H1 (cell line): ENCODE results near the gene UBE2E2. TPM values are rescaled to one million over a fixed set of nuclear protein-coding genes. Genes with fewer than 3 reads are reported as not detected.

ENCODE experiments used
- CTCF ChIA-PET: fragments of 300-600 bp; sonication (Branson Sonifier 250); formaldehyde crosslinking; loops from one replicate; lab custom pipeline; 2021; ENCODE audit not compliant: partially characterized antibody; lab: Charles Lee
- POLR2A ChIA-PET: fragments of 300-600 bp; sonication (Branson Sonifier 250); formaldehyde crosslinking; loops from one replicate; lab custom pipeline; 2021; ENCODE audit warnings: inconsistent platforms; ENCODE audit not compliant: partially characterized antibody; lab: Charles Lee
- DNase-seq, 2 experiments: peaks; one replicate each; pipeline versions ENCODE4 v3.0.0 to v3.0.0-alpha.2; 2010 to 2022; ENCODE audit warnings: low spot score in 2 of 2, low read depth in 1 of 2, mixed read lengths in 1 of 2
- FAIRE-seq: peaks from 2 replicates; lab custom pipeline; 2011; peaks lifted over from hg19 to GRCh38; lab: Jason Lieb, UNC
- H2AFZ ChIP-seq: 2 replicates; pipeline ENCODE4 v1.8.1; 2012; ENCODE audit warnings: low read length, inconsistent platforms
- H2AK5ac ChIP-seq: 2 replicates; pipeline ENCODE4 v1.6.1; 2013; ENCODE audit warnings: low read depth, low read length
- H2BK120ac ChIP-seq: replicated peaks from 2 replicates; pipeline ENCODE3; 2013; ENCODE audit warnings: low read depth, low read length, inconsistent platforms
- H2BK12ac ChIP-seq: 2 replicates; pipeline ENCODE4 v1.6.1; 2013; ENCODE audit warnings: low read depth, low read length
- H2BK15ac ChIP-seq: 2 replicates; pipeline ENCODE4 v1.6.1; 2013; ENCODE audit warnings: low read length
- H2BK20ac ChIP-seq: 2 replicates; pipeline ENCODE4 v1.6.1; 2013; ENCODE audit warnings: low read length
- H2BK5ac ChIP-seq: 2 replicates; pipeline ENCODE4 v1.6.1; 2013; ENCODE audit warnings: low read depth, low read length
- H3K14ac ChIP-seq: 2 replicates; pipeline ENCODE4 v1.6.1; 2013; ENCODE audit warnings: inconsistent platforms; ENCODE audit not compliant: insufficient read length
- H3K18ac ChIP-seq: 2 replicates; pipeline ENCODE4 v1.6.1; 2013; ENCODE audit warnings: low read length; ENCODE audit errors: extremely low read depth
- H3K23ac ChIP-seq: 2 replicates; pipeline ENCODE4 v1.6.1; 2013; ENCODE audit warnings: inconsistent platforms; ENCODE audit not compliant: insufficient read length
- H3K23me2 ChIP-seq: 2 replicates; pipeline ENCODE4 v1.6.1; 2013; ENCODE audit warnings: low read depth, low read length
- H3K27ac ChIP-seq: 2 replicates; pipeline ENCODE4 v1.6.1; 2011; ENCODE audit warnings: low read depth, low read length, inconsistent platforms
- H3K27me3 ChIP-seq, 4 experiments: replicated peaks in 1 of 4; 1 replicate in 1 of 4; 2 replicates in 3 of 4; pipeline versions ENCODE4 v1.6.1 to v1.8.1; 2011 to 2013; ENCODE audit warnings: low read length in 3 of 4, mild to moderate bottlenecking in 3 of 4, inconsistent platforms in 2 of 4, mixed read lengths in 2 of 4, moderate library complexity in 1 of 4; ENCODE audit not compliant: control insufficient read depth in 3 of 4, insufficient read depth in 3 of 4; ENCODE audit errors: extremely low read depth in 1 of 4
- H3K36me3 ChIP-seq, 4 experiments: 2 replicates each; pipeline versions ENCODE4 v1.6.1 to v1.8.1; 2011 to 2013; ENCODE audit warnings: mild to moderate bottlenecking in 4 of 4, low read length in 3 of 4, moderate library complexity in 2 of 4, control low read depth in 1 of 4, inconsistent platforms in 1 of 4; ENCODE audit not compliant: insufficient read depth in 4 of 4, control insufficient read depth in 2 of 4
- H3K4ac ChIP-seq: replicated peaks from 2 replicates; pipeline ENCODE3; 2013; ENCODE audit warnings: low read length, low read depth, mixed read lengths, inconsistent platforms; ENCODE audit not compliant: insufficient read length
- H3K4me1 ChIP-seq, 4 experiments: replicated peaks in 1 of 4; 1 replicate in 1 of 4; 2 replicates in 3 of 4; pipeline versions ENCODE4 v1.6.1 to v1.8.1; 2011 to 2013; ENCODE audit warnings: low read length in 3 of 4, inconsistent platforms in 2 of 4, mixed read lengths in 1 of 4; ENCODE audit not compliant: insufficient read depth in 4 of 4, control insufficient read depth in 3 of 4
- H3K4me2 ChIP-seq, 2 experiments: 2 replicates each; pipeline versions ENCODE4 v1.6.1 to v1.8.1; 2011 to 2013; ENCODE audit warnings: low read depth in 2 of 2, low read length in 2 of 2, control low read depth in 1 of 2, inconsistent platforms in 1 of 2, mild to moderate bottlenecking in 1 of 2; ENCODE audit not compliant: insufficient read depth in 1 of 2
- H3K4me3 ChIP-seq, 4 experiments: fragments of 200-600, 300-600 bp in 1 of 4; sonication (generic), shearing (Covaris generic), sonication (Bioruptor Twin) in 1 of 4; 2 replicates each; pipeline versions ENCODE4 v1.5.1 to v1.8.1; 2011 to 2016; ENCODE audit warnings: low read length in 4 of 4, low read depth in 3 of 4, control low read depth in 2 of 4, inconsistent platforms in 2 of 4, mild to moderate bottlenecking in 2 of 4, mixed read lengths in 1 of 4, moderate library complexity in 1 of 4; ENCODE audit not compliant: insufficient read depth in 2 of 4; ENCODE audit errors: extremely low read depth in 1 of 4
- H3K56ac ChIP-seq: replicated peaks from 2 replicates; pipeline ENCODE3; 2013; ENCODE audit warnings: low read depth, mild to moderate bottlenecking, mixed read lengths, low read length, inconsistent platforms; ENCODE audit not compliant: insufficient read length
- H3K79me1 ChIP-seq: 2 replicates; pipeline ENCODE4 v1.6.1; 2013; ENCODE audit warnings: low read depth, low read length, control low read depth
- H3K79me2 ChIP-seq, 2 experiments: 2 replicates each; pipeline versions ENCODE4 v1.6.1 to v1.8.1; 2012 to 2013; ENCODE audit warnings: low read length in 2 of 2, mild to moderate bottlenecking in 2 of 2, inconsistent platforms in 1 of 2; ENCODE audit not compliant: insufficient read depth in 2 of 2, control insufficient read depth in 1 of 2
- H3K9ac ChIP-seq, 4 experiments: replicated peaks in 1 of 4; 1 replicate in 1 of 4; 2 replicates in 3 of 4; pipeline versions ENCODE4 v1.6.1 to v1.8.1; 2011 to 2013; ENCODE audit warnings: low read depth in 3 of 4, low read length in 3 of 4, control low read depth in 2 of 4, mild to moderate bottlenecking in 2 of 4, moderate library complexity in 2 of 4, inconsistent platforms in 1 of 4; ENCODE audit errors: extremely low read depth in 1 of 4
- H3K9me3 ChIP-seq, 2 experiments: 2 replicates each; pipeline versions ENCODE4 v1.6.1 to v1.8.1; 2012 to 2013; ENCODE audit warnings: mild to moderate bottlenecking in 2 of 2, moderate library complexity in 2 of 2, control low read depth in 1 of 2, inconsistent platforms in 1 of 2, low read depth in 1 of 2, low read length in 1 of 2, mixed read lengths in 1 of 2; ENCODE audit not compliant: insufficient read depth in 2 of 2
- H4K20me1 ChIP-seq, 2 experiments: replicated peaks in 1 of 2; 2 replicates each; pipeline versions ENCODE3 to v1.8.1; 2011 to 2013; ENCODE audit warnings: inconsistent platforms in 2 of 2, low read length in 2 of 2, mild to moderate bottlenecking in 1 of 2; ENCODE audit not compliant: insufficient read depth in 2 of 2, control insufficient read depth in 1 of 2
- H4K5ac ChIP-seq: 2 replicates; pipeline ENCODE4 v1.6.1; 2013; ENCODE audit warnings: low read length, low read depth, mixed read lengths, inconsistent platforms; ENCODE audit not compliant: insufficient read length
- H4K8ac ChIP-seq: 2 replicates; pipeline ENCODE4 v1.8.0; 2013; ENCODE audit warnings: mild to moderate bottlenecking, moderate library complexity, low read length, inconsistent platforms; ENCODE audit not compliant: insufficient read depth; ENCODE audit errors: extremely low read depth
- H4K91ac ChIP-seq: replicated peaks from 2 replicates; pipeline ENCODE3; 2013; ENCODE audit warnings: low read length, mixed read lengths, inconsistent platforms; ENCODE audit not compliant: insufficient read length
- CREB1 ChIP-seq: IDR thresholded peaks from 2 replicates; pipeline ENCODE4 v1.6.1; 2012; ENCODE audit warnings: inconsistent platforms
- E2F6 ChIP-seq: IDR thresholded peaks from 2 replicates; pipeline ENCODE4 v1.6.1; 2012; ENCODE audit warnings: inconsistent platforms
- EGR1 ChIP-seq: IDR thresholded peaks from 2 replicates; pipeline ENCODE4 v1.6.1; 2011; ENCODE audit warnings: low read depth, low read length, borderline replicate concordance
- EP300 ChIP-seq, 2 experiments: IDR thresholded peaks; 1 replicate in 1 of 2; 2 replicates in 1 of 2; pipeline ENCODE4 v1.6.1; 2011 to 2012; ENCODE audit warnings: low read depth in 2 of 2, low read length in 2 of 2, mild to moderate bottlenecking in 2 of 2, borderline replicate concordance in 1 of 2, inconsistent platforms in 1 of 2, moderate library complexity in 1 of 2
- GABPA ChIP-seq: IDR thresholded peaks from 2 replicates; pipeline ENCODE4 v1.6.1; 2011; ENCODE audit warnings: mild to moderate bottlenecking, low read length, moderate library complexity, borderline replicate concordance; ENCODE audit not compliant: insufficient read depth
- KDM1A ChIP-seq: fragments of 200-600, 300-600 bp; sonication (generic); IDR thresholded peaks from 2 replicates; pipeline ENCODE4 v1.7.1; 2016; ENCODE audit warnings: mild to moderate bottlenecking, low read length, borderline replicate concordance
- NRF1 ChIP-seq: IDR thresholded peaks from 2 replicates; pipeline ENCODE4 v1.6.1; 2011; ENCODE audit warnings: mild to moderate bottlenecking, low read depth, low read length, improper control_type of control experiment
- RFX5 ChIP-seq: IDR thresholded peaks from 2 replicates; pipeline ENCODE4 v1.6.1; 2011; ENCODE audit warnings: low read depth, low read length, improper control_type of control experiment, borderline replicate concordance
- RNF2 ChIP-seq: fragments of 200-900, 300-1000 bp; sonication (generic); IDR thresholded peaks from 2 replicates; pipeline ENCODE4 v1.7.1; 2016; ENCODE audit warnings: borderline replicate concordance, low read depth, mild to moderate bottlenecking, antibody characterized with exemption, low read length; ENCODE audit not compliant: poor library complexity, severe bottlenecking; ENCODE audit errors: missing control alignments
- TAF1 ChIP-seq: IDR thresholded peaks from 2 replicates; pipeline ENCODE4 v1.6.1; 2011; ENCODE audit warnings: mild to moderate bottlenecking, low read depth, low read length
- TCF12 ChIP-seq: IDR thresholded peaks from 2 replicates; pipeline ENCODE4 v1.6.1; 2011; ENCODE audit warnings: low read depth, mild to moderate bottlenecking, low read length
- WGBS, 2 experiments: shearing (Covaris generic) in 1 of 2; methylation state at CpG; one replicate each; pipeline versions ENCODE4 v1.1.6 to v1.1.7; 2013 to 2015; ENCODE audit warnings: low lambda C conversion rate in 2 of 2, mixed read lengths in 2 of 2, inconsistent platforms in 1 of 2, low coverage in 1 of 2, missing lambda C conversion rate in 1 of 2; ENCODE audit not compliant: insufficient replicate concordance in 2 of 2, insufficient coverage in 1 of 2, insufficient read length in 1 of 2; ENCODE audit errors: extremely low coverage in 1 of 2, missing lambda C conversion rate in 1 of 2; 5-methylcytosine and 5-hydroxymethylcytosine counted together
- polyA plus RNA-seq, 7 experiments: library from polyadenylated mRNA; depleted of rRNA in 3 of 7; stranded (reverse) in 5 of 7; unstranded in 2 of 7; fragments of >200 nt in 5 of 7; fragments of 200-250 nt in 2 of 7; gene quantifications; 1 replicate in 5 of 7; 2 replicates in 1 of 7; 4 replicates in 1 of 7; pipeline versions ENCODE4 v1.2.1 to v1.2.3, GENCODE V29; 2011 to 2013; ENCODE audit warnings: missing spikeins in 2 of 7, mixed read lengths in 2 of 7
- total RNA-seq: library from RNA; stranded (reverse); fragmentation: NEBNext Ultra II Directional; extraction: Animal tissue kit (Norgen Biotek cat#: 25700); gene quantifications from 2 replicates; pipeline ENCODE4 v1.2.1, GENCODE V29; 2021

The UBE2E2 gene
- total and polyA plus RNA-seq, 2 of the 8 experiments (the other 6 are each of a cell fraction or from before 2014, with no cell fraction given), result 57.6 to 70.6 TPM

- no peaks in the 10 kb centered on the region for H3K36me3 ChIP-seq
- WGBS, 2 experiments, result 78% methylated on average over 1 of the region's 1 CpG; no CpG with 5 or more reads in 1 of the 2 experiments
- H4K20me1 ChIP-seq, result no peaks in the 10 kb centered on the region
- no peak overlapping the region for H2BK120ac ChIP-seq
- H2BK20ac ChIP-seq, result no peak overlapping the region
- H3K23me2 ChIP-seq, result no peaks in the 10 kb centered on the region
- no peak overlapping the region for H2AK5ac ChIP-seq
- H3K79me2 ChIP-seq, result no peaks in the 10 kb centered on the region
- no peaks in the 10 kb centered on the region for H3K4me1 ChIP-seq
- H4K5ac ChIP-seq, result no peak overlapping the region
- no peak overlapping the region for H3K14ac ChIP-seq
- no peaks in the 10 kb centered on the region for H3K27me3 ChIP-seq
- no peak overlapping the region for H4K8ac ChIP-seq
- no peak overlapping the region for H2BK5ac ChIP-seq
- H3K9ac ChIP-seq, result no peak overlapping the region
- H3K56ac ChIP-seq, result no peak overlapping the region
- H3K79me1 ChIP-seq, result no peaks in the 10 kb centered on the region
- POLR2A ChIA-PET, result interaction anchor here (1.7 kb wide), 1 partner anchor 14 kb away, joined by 5 read pairs; no protein-coding TSS in a partner anchor
- no peak overlapping the region for H2AFZ ChIP-seq
- H2BK12ac ChIP-seq, result no peak overlapping the region
- no peak overlapping the region for H3K27ac ChIP-seq
- no peak overlapping the region for H3K23ac ChIP-seq
- no peak overlapping the region for H4K91ac ChIP-seq
- no peaks in the 10 kb centered on the region for H3K9me3 ChIP-seq
- no peak overlapping the region for H2BK15ac ChIP-seq
- no peak for DNase-seq
- H3K18ac ChIP-seq, result no peak overlapping the region
- CTCF ChIA-PET, result interaction anchor here (0.8 to 0.9 kb wide), 2 partner anchors 10 to 154 kb away, joined by 3 read pairs; no protein-coding TSS in a partner anchor
- no peak overlapping the region for H3K4ac ChIP-seq
- no peak overlapping the region for H3K4me3 ChIP-seq
- H3K4me2 ChIP-seq, result no peak overlapping the region
- FAIRE-seq, result no peak
- no peak for TF ChIP-seq E2F6
- TF ChIP-seq TAF1, result no peak
- no peak for TF ChIP-seq GABPA
- no peak for TF ChIP-seq RNF2
- no peak for TF ChIP-seq KDM1A
- TF ChIP-seq EGR1, result no peak
- no peak for TF ChIP-seq EP300 (IDR thresholded peaks at IDR 0.05; ENCODE audit: borderline replicate concordance in 1 of 2, low read depth in 2 of 2, low read length in 2 of 2)
- TF ChIP-seq CREB1, result no peak
- TF ChIP-seq RFX5, result no peak
- TF ChIP-seq TCF12, result no peak
- no peak for TF ChIP-seq NRF1
Observed at GRCh38 chr3:23495507-23495906, 292.4 kb downstream of the UBE2E2 start.
